SK-N-MC (cell line): ENCODE data around the gene IMPA2.

Experiments
- EZH2 ChIP-seq: fragments of 200-600 bp; sonication (generic); IDR thresholded peaks from one replicate; pipeline ENCODE4 v1.6.1; 2017; ENCODE audit warnings: antibody characterized with exemption
- FOXP2 ChIP-seq: optimal IDR thresholded peaks from 2 replicates; pipeline ENCODE3; 2011; ENCODE audit warnings: mild to moderate bottlenecking, moderate library complexity; ENCODE audit not compliant: insufficient read depth; ENCODE audit errors: extremely low read length, control extremely low read depth
- POLR2AphosphoS5 ChIP-seq: IDR thresholded peaks from 2 replicates; pipeline ENCODE4 v1.6.1; 2012; ENCODE audit warnings: mild to moderate bottlenecking, low read depth, low read length, borderline replicate concordance

- no peak for TF ChIP-seq EZH2
- no peak for TF ChIP-seq POLR2AphosphoS5
- no peak for TF ChIP-seq FOXP2
Observed at GRCh38 chr18:12028040-12028628, 46.8 kb downstream of the IMPA2 start.
